ENCODE measurements around the gene PDLIM5. TPM values are rescaled to one million over a fixed set of nuclear protein-coding genes. Genes with fewer than 3 reads are reported as not detected.
"Not testable (repeated sequence)": the region's sequence is repeated elsewhere in the genome, so short reads cannot be mapped to it uniquely, and the experiment has no call there.

The PDLIM5 gene
- total RNA-seq, 1 donor from 2014 or later: 112 TPM

DNA sequence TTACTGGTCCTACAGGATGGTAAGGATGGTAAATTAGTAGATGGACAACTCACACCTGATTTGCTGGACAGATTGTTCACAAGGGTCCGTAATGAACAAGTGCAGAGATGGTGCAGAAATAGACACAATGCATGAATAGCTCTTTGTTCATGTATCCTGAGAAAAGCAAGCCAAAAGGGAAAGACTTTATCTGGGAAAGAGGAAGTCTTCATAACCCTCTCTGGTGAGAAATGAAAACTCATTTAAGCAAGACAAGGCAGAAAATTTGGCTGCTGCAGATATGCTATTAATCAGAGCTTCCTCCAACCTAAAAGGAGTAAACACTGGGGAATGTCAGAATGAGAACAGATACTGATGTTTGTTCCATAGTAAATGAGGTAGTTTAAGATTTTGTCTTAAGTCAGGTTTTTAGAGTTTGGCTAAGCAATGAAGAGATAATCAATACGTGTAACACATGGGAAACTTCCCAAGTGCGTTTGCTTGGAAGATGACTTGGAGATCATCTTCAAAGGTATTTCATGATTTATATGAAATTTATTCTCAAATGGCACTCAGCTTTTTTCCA lies 153.6 kb downstream of the PDLIM5 start:
- DNase-seq: peak; percentile 75

DNA sequence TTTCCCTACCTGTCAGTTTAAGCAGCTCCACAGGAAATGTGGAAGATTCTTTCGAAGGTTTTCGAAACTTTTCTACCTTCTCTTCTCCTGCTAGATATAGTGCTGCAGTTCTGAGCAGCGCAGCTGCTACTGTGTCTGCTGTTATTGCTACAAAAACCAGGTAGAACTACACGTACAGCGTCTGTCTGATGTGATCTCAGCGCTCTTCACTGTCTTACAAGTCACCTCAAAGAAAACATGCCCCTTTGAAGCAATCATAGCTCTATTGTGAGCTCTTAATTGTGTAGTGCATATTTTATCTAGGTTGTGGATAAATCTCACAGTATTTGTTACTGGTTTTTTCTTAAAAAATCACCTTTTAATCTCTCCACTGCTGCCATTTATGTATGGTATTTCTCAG lies 158.4 kb downstream of the PDLIM5 start:
- DNase-seq: no peak

DNA sequence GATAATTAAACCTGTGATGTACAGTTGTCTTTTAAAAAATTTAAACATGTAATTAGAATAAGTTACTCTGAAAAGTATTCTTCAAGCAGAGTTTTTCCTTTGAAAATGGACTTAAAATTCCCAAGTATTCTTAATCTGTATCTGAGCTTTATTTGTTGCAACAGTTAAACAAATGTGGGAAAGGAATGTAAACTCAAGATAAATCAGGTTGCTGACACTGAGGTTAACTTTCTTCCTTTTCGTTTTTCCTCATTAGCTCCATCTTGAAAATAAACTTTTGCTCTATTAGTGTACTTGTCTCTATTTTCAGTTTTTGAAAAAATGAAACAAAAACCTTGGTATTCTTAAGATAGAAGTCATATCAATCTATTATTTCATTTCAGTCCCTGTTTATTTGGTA lies 161.5 kb downstream of the PDLIM5 start:
- DNase-seq: no peak

DNA sequence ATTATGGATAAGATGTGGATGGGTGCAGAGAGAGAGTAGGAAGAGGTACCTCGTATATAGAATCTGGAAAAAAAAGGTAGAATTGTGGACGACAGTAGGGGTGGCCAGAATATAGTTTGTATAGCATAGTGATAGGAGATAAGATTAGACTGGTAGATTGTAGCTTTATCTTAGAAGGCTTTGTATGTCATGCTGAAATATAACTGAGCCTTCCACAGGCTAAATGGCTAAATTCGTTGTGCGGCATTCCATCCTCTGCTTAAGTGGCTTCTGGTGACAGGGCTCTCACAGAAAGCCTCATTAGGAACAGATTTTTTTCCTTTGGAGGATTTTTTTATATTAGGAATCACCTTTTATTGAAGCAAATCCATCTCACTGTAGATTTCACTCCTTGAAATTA lies 163.7 kb downstream of the PDLIM5 start:
- no peak for DNase-seq

DNA sequence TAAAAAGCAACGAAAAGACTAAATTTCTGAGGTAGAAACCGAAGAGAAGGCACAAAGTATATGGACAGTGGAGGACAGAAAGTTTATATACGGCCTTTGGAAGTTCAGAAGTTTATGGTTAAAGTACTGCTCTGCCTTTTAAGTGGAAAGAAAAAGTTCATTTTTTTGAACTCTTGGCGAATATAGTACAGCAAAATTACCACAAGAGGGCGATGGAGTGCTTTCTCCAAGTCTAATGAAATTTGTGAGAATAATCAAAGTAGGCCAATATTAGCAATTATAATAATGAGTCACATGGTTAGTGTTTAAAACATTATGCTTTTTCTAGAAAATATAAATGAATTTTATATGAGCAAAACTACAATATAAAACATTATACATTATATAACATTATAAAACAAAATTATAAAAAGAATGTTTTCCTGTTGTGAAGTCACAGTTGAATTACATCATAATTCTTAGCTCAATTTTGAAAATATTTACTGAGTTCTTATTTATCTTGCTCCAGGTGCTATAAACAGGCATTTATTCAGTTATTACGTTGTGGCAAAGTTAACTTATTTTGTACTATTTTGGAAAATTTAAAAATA lies 169.8 kb downstream of the PDLIM5 start:
- DNase-seq: peak; percentile 74

DNA sequence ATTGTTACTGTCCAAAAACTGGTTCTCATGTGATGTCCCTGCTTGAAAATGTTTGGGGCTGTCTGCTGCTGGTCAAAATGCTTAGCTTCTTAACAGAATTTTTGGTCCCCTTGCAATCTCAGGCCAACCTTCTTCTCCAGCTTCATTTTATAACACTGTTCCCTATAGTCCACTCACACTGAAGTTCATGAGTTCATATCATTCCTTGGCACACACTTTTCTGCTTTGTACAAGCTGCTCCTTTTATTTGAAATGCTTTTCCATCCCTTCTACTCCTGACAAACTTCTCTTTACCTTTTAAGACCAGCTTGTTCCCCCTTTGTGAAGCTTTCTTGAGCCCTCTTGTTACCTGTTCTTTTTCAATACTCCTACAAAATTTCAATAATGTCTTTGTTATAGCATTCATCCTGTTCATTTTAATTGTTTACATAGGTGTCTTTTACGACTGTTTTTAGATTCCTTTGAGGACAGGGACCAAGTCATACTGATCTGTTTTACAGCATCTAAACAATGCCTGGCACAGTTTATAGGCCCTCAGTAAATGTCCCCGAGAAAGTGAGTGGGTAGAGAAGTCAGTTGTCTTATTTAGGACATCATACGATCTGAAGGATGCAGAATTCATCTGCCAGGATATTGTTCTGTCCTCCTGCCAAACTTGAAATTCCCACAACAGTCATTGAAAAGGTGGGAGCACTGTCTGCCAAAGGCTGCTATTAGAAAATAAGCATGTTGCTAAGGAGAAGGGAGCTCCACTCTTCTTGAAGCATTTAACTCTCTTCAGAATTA lies 171.6 kb downstream of the PDLIM5 start:
- no peak for DNase-seq

DNA sequence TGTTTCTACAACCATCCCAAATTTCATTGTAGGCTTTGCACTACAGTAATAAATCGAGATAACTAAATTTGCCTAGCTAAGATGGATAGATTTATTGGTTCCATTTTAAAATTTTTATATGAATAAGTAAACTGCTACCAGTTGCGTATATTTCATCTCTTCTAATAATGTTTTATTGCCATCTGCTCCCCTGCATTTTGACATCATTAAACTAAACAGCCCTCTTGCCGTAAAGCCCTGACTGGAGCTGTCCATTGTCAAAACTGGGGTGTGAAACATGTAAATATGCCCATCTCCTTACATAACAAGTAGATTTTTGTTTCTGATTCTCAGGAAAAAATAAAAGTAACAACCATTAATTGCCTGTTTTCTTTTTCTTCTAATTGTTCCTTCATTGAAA lies 175.2 kb downstream of the PDLIM5 start:
- DNase-seq: no peak

DNA sequence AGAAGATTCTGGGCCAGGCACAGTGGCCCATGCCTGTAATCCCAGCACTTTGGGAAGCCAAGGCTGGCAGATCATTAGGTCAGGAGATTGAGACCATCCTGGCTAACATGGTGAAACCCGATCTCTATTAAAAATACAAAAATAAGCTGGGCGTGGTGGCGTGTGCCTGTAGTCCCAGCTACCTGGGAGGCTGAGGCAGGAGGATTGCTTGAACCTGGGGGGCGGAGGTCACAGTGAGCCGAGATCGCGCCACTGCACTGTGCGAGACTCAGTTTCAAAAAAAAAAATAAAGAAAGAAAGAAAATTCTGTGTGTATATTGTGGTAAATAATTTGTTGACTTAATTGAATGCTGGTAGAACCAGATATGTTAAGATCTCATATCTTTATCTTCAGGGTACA lies 177.3 kb downstream of the PDLIM5 start:
- not testable (repeated sequence) for DNase-seq

DNA sequence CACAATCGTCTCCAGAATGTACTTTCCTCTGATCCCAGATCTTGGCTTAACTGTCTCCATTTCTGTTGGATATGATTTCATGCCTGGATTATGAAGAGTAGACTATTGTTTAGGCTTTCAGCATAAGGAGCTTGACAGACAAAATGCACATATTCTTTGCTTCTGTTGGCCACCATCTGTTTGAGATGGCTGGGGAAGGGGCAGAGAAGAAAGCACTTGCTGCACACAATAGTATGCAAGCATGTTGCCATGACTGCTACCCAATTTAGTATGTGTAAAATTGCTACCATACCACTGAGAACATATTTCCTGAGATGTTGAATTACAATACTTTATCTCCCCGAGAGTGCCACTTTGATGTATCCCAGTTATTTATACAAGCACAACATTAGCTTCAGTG lies 178.1 kb downstream of the PDLIM5 start:
- DNase-seq: no peak

DNA sequence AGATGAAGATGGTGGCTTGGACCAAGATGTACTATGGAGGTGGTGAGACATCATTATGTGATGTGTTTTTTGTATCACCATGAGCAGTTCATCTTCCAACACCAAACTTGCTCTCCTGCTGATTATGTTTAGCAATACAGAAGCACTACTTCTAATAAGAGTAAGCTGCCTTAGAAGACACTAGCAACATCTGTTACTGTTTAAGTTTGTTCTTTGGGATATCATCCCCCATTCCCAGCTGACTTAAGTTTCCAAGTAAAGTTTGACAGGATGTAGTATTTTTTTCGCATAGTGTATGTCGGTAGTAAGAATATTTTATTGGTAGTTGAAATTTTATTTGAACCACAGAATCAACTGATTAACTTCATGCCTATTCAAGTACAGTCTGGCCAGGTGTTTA lies 182.5 kb downstream of the PDLIM5 start:
- DNase-seq: no peak

DNA sequence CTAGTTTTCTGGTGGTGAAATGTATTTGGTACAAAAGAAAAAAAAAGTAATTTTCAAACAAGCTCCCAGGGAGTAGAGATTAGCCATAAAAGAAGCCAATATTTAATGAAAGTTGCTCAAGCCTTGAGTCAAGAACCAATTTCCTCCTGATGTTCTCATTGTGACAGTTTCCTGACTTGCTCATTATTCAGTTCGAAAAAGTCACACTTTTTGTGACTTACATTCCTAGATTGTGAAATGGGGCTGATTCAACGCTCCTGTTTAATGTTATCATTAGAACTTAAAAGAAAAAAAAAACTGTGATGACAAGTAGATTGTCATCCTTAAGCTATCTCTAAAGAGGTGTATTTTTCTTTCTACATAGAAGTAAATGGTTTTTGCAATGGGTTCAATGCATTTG lies 183.4 kb downstream of the PDLIM5 start:
- peak; percentile 21 for DNase-seq

DNA sequence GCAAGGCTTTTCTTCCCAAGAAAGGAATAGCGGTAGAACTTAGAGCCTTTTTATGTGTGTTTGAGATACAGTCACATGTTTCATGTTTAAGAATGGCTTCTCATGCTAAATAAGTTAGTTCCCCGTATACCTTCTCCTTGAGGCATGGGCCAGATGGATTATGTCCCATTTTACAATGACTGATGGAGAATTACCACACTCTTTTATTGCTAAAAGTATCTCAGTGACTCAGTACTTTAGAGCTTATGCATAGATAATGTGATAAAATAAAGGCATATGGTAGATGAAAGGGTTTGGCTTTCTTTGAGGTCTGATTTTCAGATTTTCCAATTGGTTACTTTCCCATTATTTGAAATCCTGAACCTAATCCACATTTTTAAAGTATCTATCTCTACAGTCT lies 184.3 kb downstream of the PDLIM5 start:
- DNase-seq: no peak

DNA sequence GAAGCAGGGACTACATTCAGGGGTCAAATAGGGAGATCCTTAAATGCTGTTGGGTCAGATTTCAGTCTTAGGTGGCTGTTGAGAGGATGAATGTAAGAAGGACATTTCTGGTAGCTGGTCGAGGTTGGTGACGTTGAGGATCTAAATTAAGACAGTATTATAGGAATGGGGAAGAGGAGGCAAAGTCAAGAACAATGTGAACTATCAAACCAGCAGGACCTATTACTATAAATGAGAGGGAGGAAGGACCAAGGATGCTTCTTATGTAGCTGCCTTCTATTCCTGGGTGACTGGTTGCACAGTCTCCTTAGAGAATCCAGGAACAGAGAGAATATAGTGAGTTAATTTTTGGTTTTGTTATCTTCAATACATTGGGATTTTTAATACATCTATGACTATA lies 187.6 kb downstream of the PDLIM5 start:
- DNase-seq: no peak

DNA sequence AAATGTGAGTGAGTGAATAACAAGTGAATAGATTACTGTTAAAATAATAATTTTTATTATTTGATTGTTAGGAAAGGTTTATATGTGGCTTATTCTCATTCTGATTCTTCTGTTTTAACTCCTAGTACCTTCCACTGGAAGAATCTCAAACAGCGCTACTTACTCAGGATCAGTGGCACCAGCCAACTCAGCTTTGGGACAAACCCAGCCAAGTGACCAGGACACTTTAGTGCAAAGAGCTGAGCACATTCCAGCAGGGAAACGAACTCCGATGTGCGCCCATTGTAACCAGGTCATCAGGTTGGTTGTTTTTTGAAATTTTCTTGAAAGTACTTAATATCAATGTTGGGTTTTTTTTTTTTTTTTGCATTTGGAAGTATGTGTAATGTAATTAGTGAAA lies 188.4 kb downstream of the PDLIM5 start:
- DNase-seq: no peak

DNA sequence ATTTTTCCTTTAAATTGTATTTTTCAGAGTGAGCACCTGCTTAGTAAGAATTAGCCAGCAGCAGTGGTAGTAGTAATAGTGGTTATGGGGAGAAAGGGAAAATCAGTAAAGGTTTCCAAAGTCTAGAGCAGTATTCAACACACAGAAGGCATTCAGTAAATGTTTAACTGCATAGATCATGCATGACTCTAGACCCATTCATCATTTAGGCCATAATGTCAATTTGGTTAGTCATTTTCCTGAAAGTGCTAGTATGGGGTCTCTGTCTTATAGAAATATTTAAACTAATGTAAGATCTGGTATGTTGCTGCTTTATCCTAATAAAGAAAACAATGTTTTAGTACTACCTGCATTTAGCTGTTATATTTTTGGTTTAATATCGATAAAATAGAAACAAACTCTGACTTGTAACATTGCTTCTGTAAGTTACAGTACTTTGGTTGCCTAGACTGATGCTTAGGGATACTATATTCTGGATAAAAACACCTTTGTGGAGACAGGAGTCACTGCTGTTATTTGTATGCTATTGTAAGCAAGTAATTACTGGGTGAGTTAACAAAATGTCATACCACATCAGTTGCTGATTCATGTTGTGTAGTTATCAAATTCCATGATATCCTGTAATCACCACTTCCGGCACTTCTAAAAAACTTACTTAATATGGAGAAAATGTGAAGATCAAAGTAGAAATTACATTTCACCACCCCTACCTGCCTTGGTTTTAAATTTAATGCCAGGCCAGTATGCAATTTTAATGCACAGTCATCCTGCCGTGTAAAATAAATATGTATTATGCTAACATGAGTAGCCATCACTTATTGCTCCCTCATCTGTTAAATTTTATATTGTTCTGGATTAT lies 190.2 kb downstream of the PDLIM5 start:
- peak; percentile 72 for DNase-seq

DNA sequence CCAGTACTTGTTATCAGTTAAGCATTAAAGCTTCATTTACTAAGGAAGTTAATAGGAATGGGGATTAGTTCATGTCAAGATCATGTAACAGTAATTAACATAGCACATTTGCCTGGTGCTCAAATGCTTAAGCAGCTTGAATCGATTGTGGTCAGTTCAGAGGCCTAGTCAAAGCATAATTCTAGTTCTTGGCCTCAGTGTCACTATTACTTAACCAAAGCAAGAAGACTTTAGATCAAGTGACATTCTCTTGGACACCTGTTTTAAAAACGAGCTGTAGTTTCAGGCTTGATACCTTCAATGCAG lies 190.8 kb downstream of the PDLIM5 start:
- DNase-seq: no peak

DNA sequence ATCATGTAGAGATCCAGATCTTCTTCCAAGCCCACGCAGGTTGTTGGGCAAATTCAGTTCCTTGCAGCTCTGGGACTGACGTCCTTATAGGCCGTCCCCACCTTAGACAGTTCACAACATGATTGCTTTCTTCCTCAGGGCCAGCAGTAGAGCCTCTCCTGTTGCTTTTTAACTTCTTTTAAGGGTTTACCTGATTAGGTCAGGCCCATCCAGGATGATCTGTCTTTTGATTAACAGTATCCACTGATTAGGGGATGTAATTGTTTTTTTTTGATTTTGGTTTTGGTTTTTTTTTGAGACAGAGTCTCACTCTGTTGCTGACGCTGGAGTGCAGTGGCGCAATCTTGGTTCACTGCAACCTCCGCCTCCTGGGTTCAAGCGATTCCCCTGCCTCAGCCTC lies 197.0 kb downstream of the PDLIM5 start:
- no peak for DNase-seq

DNA sequence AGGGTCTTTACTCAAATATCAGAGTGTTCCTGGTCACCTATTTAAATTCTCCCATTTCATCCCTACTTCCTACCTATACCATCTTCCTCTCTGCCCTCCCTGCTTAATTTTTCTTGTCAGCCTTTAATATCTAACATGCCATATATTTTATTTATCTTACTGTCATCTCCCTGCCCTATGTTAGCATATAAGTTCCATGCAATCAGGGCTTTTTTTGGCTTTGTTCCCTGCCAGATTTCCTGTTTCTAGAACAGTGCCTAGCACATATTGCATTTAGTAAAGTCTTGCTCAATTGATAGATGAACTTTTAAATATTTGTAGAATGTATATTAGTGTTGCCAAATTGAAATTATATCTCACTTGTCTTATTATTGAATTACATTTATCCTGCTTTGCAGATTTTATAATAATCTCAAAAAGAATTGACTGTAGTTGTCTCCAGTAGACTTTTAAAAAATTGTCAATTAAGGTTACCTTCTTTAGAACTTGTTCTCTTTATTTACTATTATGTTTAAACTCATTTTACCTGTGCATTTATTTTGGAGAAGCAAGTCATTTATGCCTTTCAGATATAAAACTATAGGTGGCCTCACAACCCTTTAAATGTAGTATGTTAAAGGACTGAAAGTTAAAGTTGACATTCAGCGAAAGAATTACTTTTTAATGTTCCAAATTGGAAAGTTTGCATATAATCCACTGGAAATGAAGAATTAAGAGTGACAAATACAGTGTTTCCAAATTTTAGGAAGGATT lies 197.8 kb downstream of the PDLIM5 start:
- peak; percentile 67 for DNase-seq

DNA sequence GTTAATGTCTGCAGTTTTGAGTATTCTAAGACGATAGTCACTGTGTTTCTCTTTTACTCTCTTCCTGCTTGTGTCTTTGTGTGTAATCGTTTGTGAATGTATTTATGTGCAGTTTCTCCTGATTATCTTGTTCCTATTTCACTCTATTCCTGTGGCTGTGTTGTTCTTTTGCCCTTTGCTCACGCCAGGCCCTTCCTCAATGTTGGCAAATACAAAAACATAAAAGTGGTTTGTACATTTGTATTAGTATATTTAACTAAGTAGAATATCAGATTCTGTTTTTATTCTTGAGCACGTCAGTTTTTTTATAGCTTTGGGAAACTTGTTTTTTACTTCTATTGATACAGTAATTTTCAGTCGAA lies 198.4 kb downstream of the PDLIM5 start:
- peak; percentile 25 for DNase-seq

DNA sequence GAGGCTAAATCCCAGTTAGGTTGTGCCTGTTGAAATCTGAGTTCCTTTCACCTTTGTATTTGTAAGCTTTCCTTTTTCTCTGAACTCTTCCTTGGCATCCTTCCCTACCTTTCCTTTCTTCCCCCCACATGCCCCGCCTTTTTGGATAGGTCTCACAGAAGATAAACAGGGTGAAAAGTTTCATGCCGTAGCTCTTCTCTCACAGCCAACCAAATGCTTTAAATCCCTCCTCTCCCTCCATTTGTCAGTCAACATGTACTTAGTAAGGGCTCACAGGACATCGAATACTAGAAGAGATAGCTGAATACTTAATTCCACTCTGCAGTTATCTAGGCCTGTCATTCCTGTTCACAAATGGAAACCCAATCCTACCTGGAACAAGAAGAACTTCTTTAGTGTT lies 198.9 kb downstream of the PDLIM5 start:
- DNase-seq: no peak

DNA sequence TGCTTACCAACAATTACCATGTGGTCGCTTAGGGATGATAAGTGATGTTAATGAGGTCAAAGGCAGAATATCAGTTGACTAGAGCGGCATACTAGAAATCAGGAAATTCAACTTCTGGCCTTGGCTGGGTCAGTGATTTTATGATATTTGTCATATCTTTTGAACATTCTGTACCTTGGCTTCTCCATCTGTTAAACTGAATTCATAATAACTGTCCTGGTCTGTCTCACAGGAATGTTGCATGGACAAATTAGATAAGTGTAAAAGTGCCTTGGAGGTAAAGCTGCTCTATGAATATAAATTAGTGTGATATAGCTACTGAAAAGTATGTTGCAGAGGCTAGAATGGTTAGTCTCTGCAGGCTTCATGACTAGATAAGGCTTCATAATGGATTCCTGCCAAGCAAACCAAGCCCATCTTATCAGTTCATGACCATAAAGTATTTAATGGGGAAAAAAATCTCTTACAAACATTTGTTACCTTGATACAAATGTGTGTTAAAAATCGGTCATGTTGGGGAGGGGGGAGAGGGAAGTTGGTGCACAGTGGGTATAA lies 201.4 kb downstream of the PDLIM5 start:
- DNase-seq: no peak

DNA sequence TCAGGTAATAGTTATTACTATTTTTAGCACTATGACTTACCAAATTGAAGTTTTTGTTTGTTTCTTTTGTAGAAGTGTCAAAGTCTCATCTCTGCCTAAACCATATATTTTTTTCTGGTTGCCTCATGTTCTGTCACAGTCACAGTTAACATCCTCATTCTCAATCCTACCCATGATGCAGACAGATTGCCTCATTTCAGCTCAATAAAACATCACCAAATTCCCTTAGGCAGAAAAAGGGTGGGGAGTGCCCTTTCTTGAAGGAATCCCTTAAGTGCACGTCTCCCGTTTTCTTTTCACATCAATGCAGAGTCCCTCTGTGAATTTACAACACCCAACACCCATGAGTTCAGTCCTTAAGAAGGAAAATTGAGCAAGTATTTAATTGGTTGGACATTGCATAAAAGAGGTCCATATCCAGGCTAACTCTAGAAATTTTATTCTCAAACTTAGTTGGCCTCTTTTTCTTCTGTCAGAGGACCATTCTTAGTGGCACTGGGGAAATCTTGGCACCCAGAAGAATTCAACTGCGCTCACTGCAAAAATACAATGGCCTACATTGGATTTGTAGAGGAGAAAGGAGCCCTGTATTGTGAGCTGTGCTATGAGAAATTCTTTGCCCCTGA lies 202.4 kb downstream of the PDLIM5 start:
- no peak for DNase-seq

Measured in dermis blood vessel endothelial cell (primary cell).